Pancreas (tissue), 10 donors: ENCODE results near the gene MKRN1. TPM values are rescaled to one million over a fixed set of nuclear protein-coding genes. Genes with fewer than 3 reads are reported as not detected.

Experiments used
- ATAC-seq, 4 donors: fragments of 200-7000 bp; cut with Tn5 transposase; one replicate each; pipeline versions ENCODE4 v1.8.0 to v1.9.1; 2020; ENCODE audit warnings: mild to moderate bottlenecking in 4 of 4, moderate library complexity in 4 of 4
- DNase-seq, 6 donors: peaks; one replicate each; pipeline ENCODE4 v3.0.0-alpha.2; 2020
- FAIRE-seq: peaks from 2 replicates; lab custom pipeline; 2012; peaks lifted over from hg19 to GRCh38; lab: Jason Lieb, UNC
- H3K27ac ChIP-seq, 4 donors: fragments of 200-600 bp; sonication (generic); 1 replicate in 3 of 4; 2 replicates in 1 of 4; pipeline versions ENCODE4 v1.5.0 to v1.8.0; 2020
- H3K27me3 ChIP-seq, 4 donors: fragments of 200-600 bp; one replicate each; pipeline ENCODE4 v1.8.0; 2021
- H3K36me3 ChIP-seq, 3 donors: fragments of 200-600 bp; sonication (generic) in 1 of 3; one replicate each; pipeline versions ENCODE4 v1.5.0 to v1.8.0; 2020 to 2021
- H3K4me1 ChIP-seq, 3 donors: fragments of 200-600 bp; one replicate each; pipeline ENCODE4 v1.8.0; 2021
- H3K4me3 ChIP-seq, 4 donors: fragments of 200-600 bp; sonication (generic) in 2 of 4; one replicate each; pipeline versions ENCODE4 v1.5.0 to v1.8.0; 2020 to 2021
- H3K9me3 ChIP-seq, 4 donors: fragments of 200-600 bp; one replicate each; pipeline ENCODE4 v1.8.0; 2021
- WGBS, 2 donors: extraction: QIAGEN DNeasy Blood & Tissue Kit; methylation state at CpG; one replicate each; pipeline ENCODE4 v1.1.7; 2013; 5-methylcytosine and 5-hydroxymethylcytosine counted together
- intact Hi-C, 3 donors: fragments of 100-400 bp; cut with DNase I; formaldehyde crosslinking; loops; one replicate each; pipeline versions ENCODE4 v1.11.1 to v1.14.2; 2022
- polyA plus RNA-seq, 2 donors: library from polyadenylated mRNA; stranded (reverse); fragments of 200-250 nt; gene quantifications; one replicate each; pipeline ENCODE4 v1.2.3, GENCODE V29; 2013
- total RNA-seq, 6 donors: library from RNA; stranded (reverse); fragmentation: NEBNext Ultra II Directional in 4 of 6; extraction: Animal tissue kit (Norgen Biotek cat#: 25700) in 4 of 6; gene quantifications; one replicate each; pipeline versions ENCODE4 v1.2.1 to v1.2.4, GENCODE V29; 2021 to 2023
- TF ChIP-seq, protein P1 (sequence below), 4 donors: fragments of 200-600 bp; sonication (generic) in 3 of 4; IDR thresholded peaks; one replicate each; pipeline versions ENCODE4 v1.5.0 to v1.8.0; 2021; ENCODE audit warnings: antibody characterized with exemption in 4 of 4
- donor health status: healthy with polysubstance abuse.
- donor health status: DM: no; HTN: no; CAD: no; lungs with moderate emphysema.
- donor health status: DM: no; HTN: no; CAD: no.
- donor health status: control.
- donor health status: control.
- donor health status: Bipolar disorder and iron deficiency.
- donor health status: DM: yes; HTN: yes; CAD: no.
- donor health status: DM: no; HTN: no; CAD: no.
- donor health status: DM: no; HTN: no; CAD: no.
- donor health status: DM: yes; HTN: yes; CAD: no.

Gene MKRN1
- total and polyA plus RNA-seq, 8 donors, result 26.5 to 65.8 (median 60.2) TPM

DNA sequence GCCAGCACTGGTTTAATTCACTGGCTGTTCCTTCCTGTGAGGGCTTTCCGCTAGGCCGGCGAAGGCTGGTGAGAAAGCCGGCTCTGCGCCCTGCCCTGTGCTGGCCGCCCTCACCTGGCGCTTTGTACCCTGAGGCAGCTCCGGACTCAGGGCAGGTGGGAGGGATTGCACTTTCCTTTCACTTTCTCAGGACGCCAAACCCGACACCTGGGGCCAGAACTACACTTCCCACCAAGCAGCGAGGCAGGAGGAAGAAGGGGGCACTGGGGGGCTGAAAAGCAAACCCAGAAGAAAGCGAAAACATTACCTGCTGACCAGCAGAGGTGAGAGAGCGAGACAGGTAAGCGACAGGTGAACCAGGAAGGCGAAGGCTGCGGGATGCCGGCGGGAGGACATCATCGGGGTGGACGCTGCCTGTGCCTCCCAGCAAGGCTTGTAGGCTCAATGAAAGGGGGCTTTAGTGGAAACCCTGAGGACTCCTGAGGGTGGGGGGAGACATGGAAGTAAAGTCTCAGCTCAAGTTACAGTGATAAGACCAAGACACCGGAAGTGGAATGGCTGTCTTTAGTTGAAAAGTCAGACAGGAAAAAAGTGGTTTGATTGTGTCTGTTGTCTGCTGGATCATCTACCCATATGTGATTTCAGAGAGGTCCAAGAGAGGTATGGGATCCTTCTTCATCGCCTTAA lies 75.3 kb downstream of the MKRN1 start, which contains the start of gene RAB19:
Gene RAB19, plus strand, starts transcription at position 181 of the 687 bp plus-strand sequence. CDS start 3,589 bp downstream, outside the sequence.
- 3% methylated on average over 21 to 22 of the region's 22 CpGs for WGBS, 2 donors
- Histone ChIP-seq H3K4me3 (peak within 1 kb of the TSS; percentile 30 to 58 (median 40)), H3K9me3 (no peaks in the 10 kb centered on the region), H3K4me1 (peaks cover 0 to 10% (median 0%) of the 10 kb centered on the region in 3 donors), H3K27ac (peak within 1 kb of the TSS; percentile 23 to 74 (median 54)), H3K27me3 (no peaks in the 10 kb centered on the region), H3K36me3 (no peaks in the 10 kb centered on the region)
- FAIRE-seq (no peak), DNase-seq (peak; percentile 73 to 88 (median 77)), ATAC-seq (peak; percentile 96 to 98 (median 96))
- intact Hi-C loops, result no loop called here
- TF ChIP-seq, protein P1, sequence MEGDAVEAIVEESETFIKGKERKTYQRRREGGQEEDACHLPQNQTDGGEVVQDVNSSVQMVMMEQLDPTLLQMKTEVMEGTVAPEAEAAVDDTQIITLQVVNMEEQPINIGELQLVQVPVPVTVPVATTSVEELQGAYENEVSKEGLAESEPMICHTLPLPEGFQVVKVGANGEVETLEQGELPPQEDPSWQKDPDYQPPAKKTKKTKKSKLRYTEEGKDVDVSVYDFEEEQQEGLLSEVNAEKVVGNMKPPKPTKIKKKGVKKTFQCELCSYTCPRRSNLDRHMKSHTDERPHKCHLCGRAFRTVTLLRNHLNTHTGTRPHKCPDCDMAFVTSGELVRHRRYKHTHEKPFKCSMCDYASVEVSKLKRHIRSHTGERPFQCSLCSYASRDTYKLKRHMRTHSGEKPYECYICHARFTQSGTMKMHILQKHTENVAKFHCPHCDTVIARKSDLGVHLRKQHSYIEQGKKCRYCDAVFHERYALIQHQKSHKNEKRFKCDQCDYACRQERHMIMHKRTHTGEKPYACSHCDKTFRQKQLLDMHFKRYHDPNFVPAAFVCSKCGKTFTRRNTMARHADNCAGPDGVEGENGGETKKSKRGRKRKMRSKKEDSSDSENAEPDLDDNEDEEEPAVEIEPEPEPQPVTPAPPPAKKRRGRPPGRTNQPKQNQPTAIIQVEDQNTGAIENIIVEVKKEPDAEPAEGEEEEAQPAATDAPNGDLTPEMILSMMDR (IDR thresholded peaks at IDR 0.05), result no peak

Other genes starting within 250 kb of the MKRN1 start
- gene SLC37A3, start 81.0 kb downstream of the MKRN1 start, total RNA-seq, result 10 to 100 TPM; 22.8 to 30.3 (median 24.0) TPM
- 10 to 100 TPM; 17.3 to 28.0 TPM for gene SLC37A3, start 81.0 kb downstream of the MKRN1 start, polyA plus RNA-seq
- gene RAB19, start 75.4 kb downstream of the MKRN1 start, total RNA-seq, result 10 to 100 TPM in 1 of 6 donors, 1 to 10 TPM in 5; 4.6 to 10.7 (median 6.8) TPM
- 1 to 10 TPM; 1.5 to 1.8 TPM for gene RAB19, start 75.4 kb downstream of the MKRN1 start, polyA plus RNA-seq
- 1 to 10 TPM; 1.1 to 2.2 (median 1.6) TPM for gene DENND2A, start 161.3 kb upstream of the MKRN1 start, total RNA-seq
- gene DENND2A, start 161.3 kb upstream of the MKRN1 start, polyA plus RNA-seq, result 1 to 10 TPM; 3.1 to 5.0 TPM
- 10 to 100 TPM in 3 of 6 donors, 1 to 10 TPM in 3; 6.5 to 13.3 (median 9.6) TPM for gene ADCK2, start 193.4 kb upstream of the MKRN1 start, total RNA-seq
- 1 to 10 TPM; 7.0 to 8.8 TPM for gene ADCK2, start 193.4 kb upstream of the MKRN1 start, polyA plus RNA-seq
- gene NDUFB2, start 217.2 kb upstream of the MKRN1 start, total RNA-seq, result 10 to 100 TPM; 47.6 to 92.3 (median 64.0) TPM
- gene NDUFB2, start 217.2 kb upstream of the MKRN1 start, polyA plus RNA-seq, result 100 to 1,000 TPM in 1 of 2 donors, 10 to 100 TPM in 1; 99.5 to 198 TPM